Astrocyte (in vitro differentiated cells and primary cell): ENCODE data around the gene IFRD2.

Source experiments
- EZH2 ChIP-seq: IDR thresholded peaks from 2 replicates; pipeline ENCODE4 v1.6.1; 2012; ENCODE audit warnings: mild to moderate bottlenecking, low read length, inconsistent platforms; ENCODE audit not compliant: insufficient read depth
- TF ChIP-seq, protein P1 (sequence below): IDR thresholded peaks from 2 replicates; pipeline ENCODE4 v1.5.1; 2011; ENCODE audit warnings: low read depth, mild to moderate bottlenecking, inconsistent platforms, low read length, moderate library complexity; ENCODE audit not compliant: insufficient read depth

DNA sequence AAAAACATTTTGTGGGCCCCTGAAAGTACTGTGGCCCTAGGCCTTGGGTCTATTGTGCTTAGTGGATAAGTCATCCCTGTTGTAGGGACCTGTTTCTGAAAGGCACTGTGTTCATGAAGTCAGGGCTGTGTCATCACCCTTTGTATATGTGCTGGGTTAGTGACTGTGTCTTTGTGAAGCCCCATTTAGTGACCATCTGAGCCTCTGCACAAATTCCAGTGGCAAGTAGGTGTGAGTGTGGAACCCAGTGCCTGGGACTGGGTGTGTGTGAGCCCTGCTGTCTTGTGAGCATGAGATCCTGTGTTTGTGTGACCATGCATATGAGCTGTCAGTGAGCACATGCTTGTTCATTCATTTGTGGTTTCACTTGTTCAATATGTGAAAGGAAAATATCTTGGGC is 12.4 kb upstream of the IFRD2 start:
- TF ChIP-seq, protein P1, sequence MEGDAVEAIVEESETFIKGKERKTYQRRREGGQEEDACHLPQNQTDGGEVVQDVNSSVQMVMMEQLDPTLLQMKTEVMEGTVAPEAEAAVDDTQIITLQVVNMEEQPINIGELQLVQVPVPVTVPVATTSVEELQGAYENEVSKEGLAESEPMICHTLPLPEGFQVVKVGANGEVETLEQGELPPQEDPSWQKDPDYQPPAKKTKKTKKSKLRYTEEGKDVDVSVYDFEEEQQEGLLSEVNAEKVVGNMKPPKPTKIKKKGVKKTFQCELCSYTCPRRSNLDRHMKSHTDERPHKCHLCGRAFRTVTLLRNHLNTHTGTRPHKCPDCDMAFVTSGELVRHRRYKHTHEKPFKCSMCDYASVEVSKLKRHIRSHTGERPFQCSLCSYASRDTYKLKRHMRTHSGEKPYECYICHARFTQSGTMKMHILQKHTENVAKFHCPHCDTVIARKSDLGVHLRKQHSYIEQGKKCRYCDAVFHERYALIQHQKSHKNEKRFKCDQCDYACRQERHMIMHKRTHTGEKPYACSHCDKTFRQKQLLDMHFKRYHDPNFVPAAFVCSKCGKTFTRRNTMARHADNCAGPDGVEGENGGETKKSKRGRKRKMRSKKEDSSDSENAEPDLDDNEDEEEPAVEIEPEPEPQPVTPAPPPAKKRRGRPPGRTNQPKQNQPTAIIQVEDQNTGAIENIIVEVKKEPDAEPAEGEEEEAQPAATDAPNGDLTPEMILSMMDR, result no peak
- no peak for TF ChIP-seq EZH2
